ENCODE results near the gene ZNF362. TPM values are rescaled to one million over a fixed set of nuclear protein-coding genes. Genes with fewer than 3 reads are reported as not detected.

Gene ZNF362
- total and polyA plus RNA-seq, 4 donors = 10.1 to 70.1 (median 46.4) TPM

- Histone ChIP-seq H3K36me3 (ENCODE audit: control insufficient read depth, insufficient read depth, low read length) (peaks cover 62% of the 10 kb centered on the region), H3K27me3 (ENCODE audit: control insufficient read depth, insufficient read depth, low read length) (no peaks in the 10 kb centered on the region), H3K27ac (ENCODE audit: low read depth, low read length) (no peak overlapping the region), H3K4me3 (ENCODE audit: low read depth, low read length) (no peak overlapping the region), H3K4me1 (ENCODE audit: control insufficient read depth, insufficient read depth, low read length) (peaks cover 19% of the 10 kb centered on the region), H3K9me3 (ENCODE audit: control insufficient read depth, insufficient read depth, low read length) (no peaks in the 10 kb centered on the region)
- WGBS (ENCODE audit: insufficient coverage) = 81% methylated on average over 13 of the region's 13 CpGs
- DNase-seq (ENCODE audit: low read depth in 4 of 6, low spot score in 6 of 6) = no peak
Observed at GRCh38 chr1:33271666-33272505, 15.6 kb downstream of the ZNF362 start.

GRCh38 chr1:33272509-33272908, 16.2 kb downstream of the ZNF362 start:
- H3K27ac ChIP-seq (ENCODE audit: low read depth, low read length) = no peak overlapping the region

GRCh38 chr1:33272930-33273329, 16.6 kb downstream of the ZNF362 start:
- 77% methylated on average over 1 of the region's 1 CpG for whole genome bisulfite sequencing (ENCODE audit: insufficient coverage)

More at GRCh38 chr1:33272509-33272908, 16.2 kb downstream of the ZNF362 start:
- no peaks in the 10 kb centered on the region for H3K9me3 ChIP-seq (ENCODE audit: control insufficient read depth, insufficient read depth, low read length)
- no peak for DNase-seq (ENCODE audit: low read depth in 4 of 6, low spot score in 6 of 6)
- H3K4me3 ChIP-seq (ENCODE audit: low read depth, low read length) = no peak overlapping the region
- H3K36me3 ChIP-seq (ENCODE audit: control insufficient read depth, insufficient read depth, low read length) = peaks cover 67% of the 10 kb centered on the region
- peaks cover 17% of the 10 kb centered on the region for H3K4me1 ChIP-seq (ENCODE audit: control insufficient read depth, insufficient read depth, low read length)
- 49% methylated on average over 3 of the region's 3 CpGs for WGBS (ENCODE audit: insufficient coverage)
- no peaks in the 10 kb centered on the region for H3K27me3 ChIP-seq (ENCODE audit: control insufficient read depth, insufficient read depth, low read length)

GRCh38 chr1:33273406-33273805, 17.1 kb downstream of the ZNF362 start:
- Histone ChIP-seq H3K27ac (ENCODE audit: low read depth, low read length) (no peak overlapping the region), H3K4me1 (ENCODE audit: control insufficient read depth, insufficient read depth, low read length) (peaks cover 17% of the 10 kb centered on the region), H3K9me3 (ENCODE audit: control insufficient read depth, insufficient read depth, low read length) (no peaks in the 10 kb centered on the region), H3K27me3 (ENCODE audit: control insufficient read depth, insufficient read depth, low read length) (no peaks in the 10 kb centered on the region), H3K36me3 (ENCODE audit: control insufficient read depth, insufficient read depth, low read length) (peaks cover 66% of the 10 kb centered on the region), H3K4me3 (ENCODE audit: low read depth, low read length) (no peak overlapping the region)
- WGBS (ENCODE audit: insufficient coverage) = 100% methylated on average over 2 of the region's 3 CpGs
- no peak for DNase-seq (ENCODE audit: low read depth in 4 of 6, low spot score in 6 of 6)

More at GRCh38 chr1:33272930-33273329, 16.6 kb downstream of the ZNF362 start:
- Histone ChIP-seq H3K27me3 (ENCODE audit: control insufficient read depth, insufficient read depth, low read length) (no peaks in the 10 kb centered on the region), H3K4me1 (ENCODE audit: control insufficient read depth, insufficient read depth, low read length) (peaks cover 17% of the 10 kb centered on the region), H3K4me3 (ENCODE audit: low read depth, low read length) (no peak overlapping the region), H3K27ac (ENCODE audit: low read depth, low read length) (no peak overlapping the region), H3K36me3 (ENCODE audit: control insufficient read depth, insufficient read depth, low read length) (peaks cover 71% of the 10 kb centered on the region), H3K9me3 (ENCODE audit: control insufficient read depth, insufficient read depth, low read length) (no peaks in the 10 kb centered on the region)
- no peak for DNase-seq (ENCODE audit: low read depth in 4 of 6, low spot score in 6 of 6)

- no peaks in the 10 kb centered on the region for H3K9me3 ChIP-seq (ENCODE audit: control insufficient read depth, insufficient read depth, low read length)
- no peak overlapping the region for H3K27ac ChIP-seq (ENCODE audit: low read depth, low read length)
- H3K4me3 ChIP-seq (ENCODE audit: low read depth, low read length) = no peak overlapping the region
- DNase-seq (ENCODE audit: low read depth in 4 of 6, low spot score in 6 of 6) = no peak
- WGBS (ENCODE audit: insufficient coverage) = 94% methylated on average over 4 of the region's 7 CpGs
- peaks cover 14% of the 10 kb centered on the region for H3K4me1 ChIP-seq (ENCODE audit: control insufficient read depth, insufficient read depth, low read length)
- H3K36me3 ChIP-seq (ENCODE audit: control insufficient read depth, insufficient read depth, low read length) = peaks cover 61% of the 10 kb centered on the region
- H3K27me3 ChIP-seq (ENCODE audit: control insufficient read depth, insufficient read depth, low read length) = no peaks in the 10 kb centered on the region
Observed at GRCh38 chr1:33273961-33274371, 17.7 kb downstream of the ZNF362 start.

- Histone ChIP-seq H3K27me3 (ENCODE audit: control insufficient read depth, insufficient read depth, low read length) (no peaks in the 10 kb centered on the region), H3K27ac (ENCODE audit: low read depth, low read length) (no peak overlapping the region), H3K4me1 (ENCODE audit: control insufficient read depth, insufficient read depth, low read length) (peaks cover 11% of the 10 kb centered on the region), H3K36me3 (ENCODE audit: control insufficient read depth, insufficient read depth, low read length) (peaks cover 59% of the 10 kb centered on the region), H3K4me3 (ENCODE audit: low read depth, low read length) (no peak overlapping the region), H3K9me3 (ENCODE audit: control insufficient read depth, insufficient read depth, low read length) (no peaks in the 10 kb centered on the region)
- WGBS (ENCODE audit: insufficient coverage) = no CpG with 5 or more reads among the region's 1 CpG
- no peak for DNase-seq (ENCODE audit: low read depth in 4 of 6, low spot score in 6 of 6)
Observed at GRCh38 chr1:33274446-33274845, 18.2 kb downstream of the ZNF362 start.

- 91% methylated on average over 6 of the region's 6 CpGs for WGBS (ENCODE audit: insufficient coverage)
- Histone ChIP-seq H3K9me3 (ENCODE audit: control insufficient read depth, insufficient read depth, low read length) (no peaks in the 10 kb centered on the region), H3K4me1 (ENCODE audit: control insufficient read depth, insufficient read depth, low read length) (peaks cover 11% of the 10 kb centered on the region), H3K27ac (ENCODE audit: low read depth, low read length) (no peak overlapping the region), H3K36me3 (ENCODE audit: control insufficient read depth, insufficient read depth, low read length) (peaks cover 63% of the 10 kb centered on the region), H3K4me3 (ENCODE audit: low read depth, low read length) (no peak overlapping the region), H3K27me3 (ENCODE audit: control insufficient read depth, insufficient read depth, low read length) (no peaks in the 10 kb centered on the region)
- DNase-seq (ENCODE audit: low read depth in 4 of 6, low spot score in 6 of 6) = no peak
Observed at GRCh38 chr1:33275195-33275594, 18.9 kb downstream of the ZNF362 start.

- WGBS (ENCODE audit: insufficient coverage) = 95% methylated on average over 45 of the region's 45 CpGs
- no peak for DNase-seq (ENCODE audit: low read depth in 4 of 6, low spot score in 6 of 6)
- H3K27ac ChIP-seq (ENCODE audit: low read depth, low read length) = no peak overlapping the region
- no peak overlapping the region for H3K4me3 ChIP-seq (ENCODE audit: low read depth, low read length)
- no peaks in the 10 kb centered on the region for H3K27me3 ChIP-seq (ENCODE audit: control insufficient read depth, insufficient read depth, low read length)
- peaks cover 11% of the 10 kb centered on the region for H3K4me1 ChIP-seq (ENCODE audit: control insufficient read depth, insufficient read depth, low read length)
- no peaks in the 10 kb centered on the region for H3K9me3 ChIP-seq (ENCODE audit: control insufficient read depth, insufficient read depth, low read length)
- peaks cover 64% of the 10 kb centered on the region for H3K36me3 ChIP-seq (ENCODE audit: control insufficient read depth, insufficient read depth, low read length)
Observed at GRCh38 chr1:33275706-33276572, 19.6 kb downstream of the ZNF362 start.

GRCh38 chr1:33276573-33277298, 20.4 kb downstream of the ZNF362 start:
- no peak overlapping the region for H3K4me3 ChIP-seq (ENCODE audit: low read depth, low read length)
- peaks cover 64% of the 10 kb centered on the region for H3K36me3 ChIP-seq (ENCODE audit: control insufficient read depth, insufficient read depth, low read length)
- 92% methylated on average over 29 of the region's 30 CpGs for WGBS (ENCODE audit: insufficient coverage)
- DNase-seq (ENCODE audit: low read depth in 4 of 6, low spot score in 6 of 6) = no peak
- no peak overlapping the region for H3K27ac ChIP-seq (ENCODE audit: low read depth, low read length)
- H3K9me3 ChIP-seq (ENCODE audit: control insufficient read depth, insufficient read depth, low read length) = no peaks in the 10 kb centered on the region
- peaks cover 5% of the 10 kb centered on the region for H3K4me1 ChIP-seq (ENCODE audit: control insufficient read depth, insufficient read depth, low read length)
- H3K27me3 ChIP-seq (ENCODE audit: control insufficient read depth, insufficient read depth, low read length) = no peaks in the 10 kb centered on the region
